ENCODE measurements around the gene CABP4. TPM values are rescaled to one million over a fixed set of nuclear protein-coding genes. Genes with fewer than 3 reads are reported as not detected.

CABP4 gene
- total and polyA plus RNA-seq, 10 of the 15 experiments (the other 5 are each of a cell fraction or from before 2014, with no cell fraction given) = 0.04 to 0.41 (median 0.14) TPM; not detected in 2

DNA sequence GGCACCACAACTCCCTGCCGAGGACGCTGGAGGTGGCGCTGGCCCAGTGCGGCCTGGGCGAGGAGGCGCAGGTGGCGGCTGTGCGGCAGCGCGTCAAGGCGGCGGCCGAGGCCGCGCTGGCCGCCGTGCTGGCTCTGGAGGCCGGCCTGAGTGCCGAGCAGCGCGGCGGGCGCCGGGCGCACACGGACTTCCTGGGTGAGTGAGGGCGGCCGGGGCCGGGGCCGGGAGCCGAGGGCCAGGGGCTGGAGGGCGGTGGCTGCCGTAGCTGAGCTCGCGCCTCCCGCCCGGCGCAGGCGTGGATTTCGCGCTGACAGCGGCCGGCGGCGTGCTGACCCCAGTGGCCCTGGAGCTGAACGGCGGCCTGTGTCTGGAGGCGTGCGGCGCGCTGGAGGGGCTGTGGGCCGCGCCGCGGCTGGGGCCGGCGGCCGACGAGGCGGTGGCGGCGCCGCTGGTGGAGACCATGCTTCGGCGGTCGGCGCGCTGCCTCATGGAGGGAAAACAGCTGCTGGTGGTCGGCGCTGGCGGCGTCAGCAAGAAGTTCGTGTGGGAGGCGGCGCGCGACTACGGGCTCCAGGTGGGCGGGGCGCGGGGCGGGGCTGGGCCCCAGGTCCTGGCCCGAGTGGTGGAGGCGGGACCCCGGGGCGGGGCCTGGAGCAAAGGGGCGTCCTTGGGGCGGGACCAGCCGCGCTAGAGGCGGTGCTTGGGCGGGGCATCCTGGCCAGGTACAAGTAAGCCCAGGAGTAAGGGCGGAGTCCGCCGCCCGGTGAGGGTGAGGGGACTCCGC is 34.3 kb upstream of the CABP4 start (continued):
- TF ChIP-seq PAX8 (IDR thresholded peaks at IDR 0.05) = no peak
- TF ChIP-seq ASH2L (IDR thresholded peaks at IDR 0.05; ENCODE audit: borderline replicate concordance, low read depth) = no peak
- no peak for TF ChIP-seq WRNIP1 (IDR thresholded peaks at IDR 0.05; ENCODE audit: borderline replicate concordance, low read depth, low read length)
- TF ChIP-seq, protein P1, sequence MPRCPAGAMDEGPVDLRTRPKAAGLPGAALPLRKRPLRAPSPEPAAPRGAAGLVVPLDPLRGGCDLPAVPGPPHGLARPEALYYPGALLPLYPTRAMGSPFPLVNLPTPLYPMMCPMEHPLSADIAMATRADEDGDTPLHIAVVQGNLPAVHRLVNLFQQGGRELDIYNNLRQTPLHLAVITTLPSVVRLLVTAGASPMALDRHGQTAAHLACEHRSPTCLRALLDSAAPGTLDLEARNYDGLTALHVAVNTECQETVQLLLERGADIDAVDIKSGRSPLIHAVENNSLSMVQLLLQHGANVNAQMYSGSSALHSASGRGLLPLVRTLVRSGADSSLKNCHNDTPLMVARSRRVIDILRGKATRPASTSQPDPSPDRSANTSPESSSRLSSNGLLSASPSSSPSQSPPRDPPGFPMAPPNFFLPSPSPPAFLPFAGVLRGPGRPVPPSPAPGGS (IDR thresholded peaks at IDR 0.05; ENCODE audit: borderline replicate concordance, insufficient read depth, low read depth, low read length, poor library complexity, severe bottlenecking) = no peak
- TF ChIP-seq, protein P2, sequence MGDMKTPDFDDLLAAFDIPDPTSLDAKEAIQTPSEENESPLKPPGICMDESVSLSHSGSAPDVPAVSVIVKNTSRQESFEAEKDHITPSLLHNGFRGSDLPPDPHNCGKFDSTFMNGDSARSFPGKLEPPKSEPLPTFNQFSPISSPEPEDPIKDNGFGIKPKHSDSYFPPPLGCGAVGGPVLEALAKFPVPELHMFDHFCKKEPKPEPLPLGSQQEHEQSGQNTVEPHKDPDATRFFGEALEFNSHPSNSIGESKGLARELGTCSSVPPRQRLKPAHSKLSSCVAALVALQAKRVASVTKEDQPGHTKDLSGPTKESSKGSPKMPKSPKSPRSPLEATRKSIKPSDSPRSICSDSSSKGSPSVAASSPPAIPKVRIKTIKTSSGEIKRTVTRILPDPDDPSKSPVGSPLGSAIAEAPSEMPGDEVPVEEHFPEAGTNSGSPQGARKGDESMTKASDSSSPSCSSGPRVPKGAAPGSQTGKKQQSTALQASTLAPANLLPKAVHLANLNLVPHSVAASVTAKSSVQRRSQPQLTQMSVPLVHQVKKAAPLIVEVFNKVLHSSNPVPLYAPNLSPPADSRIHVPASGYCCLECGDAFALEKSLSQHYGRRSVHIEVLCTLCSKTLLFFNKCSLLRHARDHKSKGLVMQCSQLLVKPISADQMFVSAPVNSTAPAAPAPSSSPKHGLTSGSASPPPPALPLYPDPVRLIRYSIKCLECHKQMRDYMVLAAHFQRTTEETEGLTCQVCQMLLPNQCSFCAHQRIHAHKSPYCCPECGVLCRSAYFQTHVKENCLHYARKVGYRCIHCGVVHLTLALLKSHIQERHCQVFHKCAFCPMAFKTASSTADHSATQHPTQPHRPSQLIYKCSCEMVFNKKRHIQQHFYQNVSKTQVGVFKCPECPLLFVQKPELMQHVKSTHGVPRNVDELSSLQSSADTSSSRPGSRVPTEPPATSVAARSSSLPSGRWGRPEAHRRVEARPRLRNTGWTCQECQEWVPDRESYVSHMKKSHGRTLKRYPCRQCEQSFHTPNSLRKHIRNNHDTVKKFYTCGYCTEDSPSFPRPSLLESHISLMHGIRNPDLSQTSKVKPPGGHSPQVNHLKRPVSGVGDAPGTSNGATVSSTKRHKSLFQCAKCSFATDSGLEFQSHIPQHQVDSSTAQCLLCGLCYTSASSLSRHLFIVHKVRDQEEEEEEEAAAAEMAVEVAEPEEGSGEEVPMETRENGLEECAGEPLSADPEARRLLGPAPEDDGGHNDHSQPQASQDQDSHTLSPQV (IDR thresholded peaks at IDR 0.05) = no peak
- TF ChIP-seq NFYB (IDR thresholded peaks at IDR 0.05; ENCODE audit: insufficient read depth, low read depth, low read length) = no peak
- TF ChIP-seq KLF5 (IDR thresholded peaks at IDR 0.05; ENCODE audit: partially characterized antibody) = no peak
- no peak for TF ChIP-seq E4F1 (IDR thresholded peaks at IDR 0.05; ENCODE audit: borderline replicate concordance, partially characterized antibody)
- no peak for TF ChIP-seq POLR2AphosphoS2 (IDR thresholded peaks at IDR 0.05; ENCODE audit: low read depth, low read length)
- TF ChIP-seq, protein P3, sequence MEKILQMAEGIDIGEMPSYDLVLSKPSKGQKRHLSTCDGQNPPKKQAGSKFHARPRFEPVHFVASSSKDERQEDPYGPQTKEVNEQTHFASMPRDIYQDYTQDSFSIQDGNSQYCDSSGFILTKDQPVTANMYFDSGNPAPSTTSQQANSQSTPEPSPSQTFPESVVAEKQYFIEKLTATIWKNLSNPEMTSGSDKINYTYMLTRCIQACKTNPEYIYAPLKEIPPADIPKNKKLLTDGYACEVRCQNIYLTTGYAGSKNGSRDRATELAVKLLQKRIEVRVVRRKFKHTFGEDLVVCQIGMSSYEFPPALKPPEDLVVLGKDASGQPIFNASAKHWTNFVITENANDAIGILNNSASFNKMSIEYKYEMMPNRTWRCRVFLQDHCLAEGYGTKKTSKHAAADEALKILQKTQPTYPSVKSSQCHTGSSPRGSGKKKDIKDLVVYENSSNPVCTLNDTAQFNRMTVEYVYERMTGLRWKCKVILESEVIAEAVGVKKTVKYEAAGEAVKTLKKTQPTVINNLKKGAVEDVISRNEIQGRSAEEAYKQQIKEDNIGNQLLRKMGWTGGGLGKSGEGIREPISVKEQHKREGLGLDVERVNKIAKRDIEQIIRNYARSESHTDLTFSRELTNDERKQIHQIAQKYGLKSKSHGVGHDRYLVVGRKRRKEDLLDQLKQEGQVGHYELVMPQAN (conservative IDR thresholded peaks at IDR 0.05) = peak; percentile 88
- no peak for TF ChIP-seq SRF (IDR thresholded peaks at IDR 0.05; ENCODE audit: low read depth in 2 of 2, low read length in 2 of 2)
- no peak for TF ChIP-seq SMAD5 (IDR thresholded peaks at IDR 0.05; ENCODE audit: low read depth)
- TF ChIP-seq NFYA (IDR thresholded peaks at IDR 0.05; ENCODE audit: borderline replicate concordance, low read depth, low read length) = no peak
- TF ChIP-seq, protein P4, sequence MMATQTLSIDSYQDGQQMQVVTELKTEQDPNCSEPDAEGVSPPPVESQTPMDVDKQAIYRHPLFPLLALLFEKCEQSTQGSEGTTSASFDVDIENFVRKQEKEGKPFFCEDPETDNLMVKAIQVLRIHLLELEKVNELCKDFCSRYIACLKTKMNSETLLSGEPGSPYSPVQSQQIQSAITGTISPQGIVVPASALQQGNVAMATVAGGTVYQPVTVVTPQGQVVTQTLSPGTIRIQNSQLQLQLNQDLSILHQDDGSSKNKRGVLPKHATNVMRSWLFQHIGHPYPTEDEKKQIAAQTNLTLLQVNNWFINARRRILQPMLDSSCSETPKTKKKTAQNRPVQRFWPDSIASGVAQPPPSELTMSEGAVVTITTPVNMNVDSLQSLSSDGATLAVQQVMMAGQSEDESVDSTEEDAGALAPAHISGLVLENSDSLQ (IDR thresholded peaks at IDR 0.05) = peak; percentile 48
- TF ChIP-seq NFXL1 (IDR thresholded peaks at IDR 0.05; ENCODE audit: borderline replicate concordance) = 0 out of 2 replicates have a peak, but pooled peaks have one; percentile 70

Data from GM12878 (cell line).